NCI-H2196 (cell line): Measurements from ENCODE around the gene NT5C2.
"Not testable (repeated sequence)": the region's sequence is repeated elsewhere in the genome, so short reads cannot be mapped to it uniquely, and the experiment has no call there.

ENCODE experiments used
- DNase-seq: peaks from one replicate; lab custom pipeline; 2025; ENCODE audit not compliant: unreplicated experiment; lab: John Stamatoyannopoulos, UW

NT5C2 gene

GRCh38 chr10:103193107-103193819, at the start of gene NT5C2:
Gene NT5C2 (minus strand): TSS chr10:103193272. CDS start chr10:103174958, 18,314 bp downstream.
- DNase-seq: peak; percentile 54

DNA sequence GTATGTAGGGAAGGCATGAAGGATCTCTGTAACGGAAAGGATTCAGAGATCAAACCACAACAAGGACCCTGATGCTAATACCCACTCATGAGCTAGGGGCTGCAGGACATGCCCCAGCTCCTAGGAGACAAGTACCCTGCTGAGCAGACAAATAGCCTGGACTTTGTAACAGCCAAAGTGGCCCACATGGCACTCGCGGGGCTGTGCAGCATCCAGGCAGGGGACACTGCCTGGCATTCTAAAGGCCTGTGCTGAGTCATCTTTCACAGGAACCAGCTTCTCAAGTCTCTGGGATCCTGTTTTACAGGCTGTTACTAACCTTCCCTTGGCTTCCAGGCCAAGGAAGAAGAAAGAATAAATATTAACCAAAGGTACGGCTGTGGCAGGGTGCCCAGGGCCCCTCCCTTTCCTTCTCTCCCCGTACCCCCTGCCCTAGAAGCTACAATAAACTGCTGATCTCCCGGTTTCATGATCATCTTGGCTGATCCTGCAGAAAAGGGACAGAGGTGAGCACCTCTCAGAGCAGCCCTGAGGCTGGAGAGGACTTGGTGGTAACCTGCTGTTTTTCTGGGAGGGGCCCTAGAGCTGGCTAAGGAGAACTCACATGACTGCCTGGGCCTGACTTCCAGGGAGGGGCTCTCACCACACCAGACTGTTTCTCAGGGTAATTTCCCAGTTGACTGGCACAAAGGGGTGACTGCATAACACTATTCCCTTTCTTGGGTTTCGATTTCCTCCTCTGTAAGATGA, 48.4 kb upstream of the NT5C2 start:
- peak; percentile 50 for DNase-seq

GRCh38 chr10:103238506-103239252, 45.6 kb upstream of the NT5C2 start:
- no peak for DNase-seq

GRCh38 chr10:103235775-103236174, 42.7 kb upstream of the NT5C2 start:
- no peak for DNase-seq

DNA sequence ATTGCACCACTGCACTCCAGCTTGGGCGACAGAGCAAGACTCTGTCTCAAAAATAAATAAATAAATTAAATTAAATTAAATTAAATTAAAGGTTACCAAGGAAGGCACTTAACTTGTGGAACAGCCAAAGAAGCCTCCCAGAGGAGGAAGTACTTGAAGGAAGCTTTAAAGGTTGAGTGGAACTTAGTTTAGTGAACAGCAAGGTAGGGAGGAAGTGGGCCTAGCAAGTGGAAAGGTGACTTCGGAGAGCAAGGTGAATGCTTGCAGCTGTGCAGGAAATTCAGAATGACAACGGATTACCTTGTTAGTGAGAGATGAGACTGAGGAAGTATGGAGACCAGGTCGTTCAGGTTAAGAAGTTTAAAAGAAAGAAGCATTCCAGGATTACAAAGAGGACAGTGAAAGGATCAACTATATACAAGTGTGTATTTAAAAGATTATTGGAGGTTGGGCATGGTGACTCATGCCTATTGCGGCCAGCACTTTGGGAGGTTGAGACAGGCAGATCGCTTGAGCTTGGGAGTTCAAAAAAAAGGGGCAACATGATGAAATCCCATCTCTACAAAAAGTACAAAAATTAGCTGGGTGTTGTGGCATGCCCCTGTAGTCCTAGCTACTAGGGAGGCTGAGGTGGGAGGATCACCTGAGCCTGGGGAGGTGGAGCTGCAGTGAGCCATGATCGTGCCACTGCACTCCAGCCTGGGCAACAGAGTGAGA, 39.9 kb upstream of the NT5C2 start:
- DNase-seq: no peak

GRCh38 chr10:103232131-103232673, 39.1 kb upstream of the NT5C2 start:
- DNase-seq: no peak

GRCh38 chr10:103231047-103231551, 38.0 kb upstream of the NT5C2 start:
- DNase-seq: no peak

DNA sequence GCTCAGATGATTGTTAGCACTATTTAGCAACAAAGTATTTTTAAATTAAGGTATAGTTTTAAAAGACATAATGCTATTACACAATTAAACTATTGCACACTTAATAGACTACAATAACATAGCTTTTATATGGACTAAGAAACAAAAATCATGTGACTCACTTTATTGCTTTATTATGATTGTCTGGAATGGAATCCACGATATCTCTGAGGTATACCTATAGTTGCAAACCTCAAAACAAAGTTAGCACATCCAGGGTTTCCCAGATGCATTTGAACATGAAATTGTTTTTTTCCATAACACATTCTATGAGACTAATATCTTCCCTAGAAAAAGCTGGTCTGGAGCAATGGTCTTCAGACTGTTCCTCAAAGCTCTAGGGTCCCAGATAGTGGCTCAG, 34.3 kb upstream of the NT5C2 start:
- DNase-seq: no peak

DNA sequence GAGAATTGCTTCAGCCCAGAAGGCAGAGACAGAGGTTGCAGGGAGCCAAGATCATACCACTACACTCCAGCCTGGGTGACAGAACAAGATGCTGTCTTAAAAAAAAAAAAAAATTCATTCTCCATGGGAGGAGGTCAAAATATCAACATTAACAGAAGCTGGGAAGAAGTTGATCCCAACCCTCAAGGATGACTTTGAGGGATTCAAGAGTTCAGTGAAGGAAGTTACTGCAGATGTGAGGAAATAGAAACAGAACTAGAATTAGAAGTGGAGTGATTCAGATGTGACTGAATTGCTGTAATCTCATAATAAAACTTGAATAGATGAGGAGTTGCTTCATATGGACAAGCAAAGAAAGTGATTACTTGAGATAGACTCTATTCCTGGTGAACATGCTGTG, 32.9 kb upstream of the NT5C2 start:
- no peak for DNase-seq

DNA sequence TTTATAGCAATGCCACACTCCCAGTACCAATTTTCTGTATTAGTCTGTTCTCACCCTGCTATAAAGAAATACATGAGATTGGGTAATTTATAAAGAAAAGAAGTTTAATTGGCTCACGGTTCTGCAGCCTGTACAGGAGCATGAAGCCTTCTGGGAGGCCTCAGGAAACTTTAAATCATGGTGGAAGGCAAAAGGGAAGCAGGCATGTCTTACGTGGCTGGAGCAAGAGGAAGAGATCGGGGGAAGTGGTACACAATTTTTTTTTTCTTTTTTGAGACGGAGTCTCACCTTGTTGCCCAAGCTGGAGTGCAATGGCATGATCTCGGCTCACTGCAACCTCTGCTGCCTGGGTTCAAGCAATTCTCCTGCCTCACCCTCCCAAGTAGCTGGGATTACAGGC, 31.6 kb upstream of the NT5C2 start:
- DNase-seq: not testable (repeated sequence)

- no peak for DNase-seq
These were observed 31.1 kb upstream of the NT5C2 start for GRCh38 chr10:103224133-103224532.

GRCh38 chr10:103216362-103216761, 23.3 kb upstream of the NT5C2 start:
- DNase-seq: not testable (repeated sequence)

GRCh38 chr10:103215601-103216000, 22.5 kb upstream of the NT5C2 start:
- DNase-seq: no peak

- DNase-seq: not testable (repeated sequence)
These were observed 17.2 kb upstream of the NT5C2 start for GRCh38 chr10:103210262-103210661.

DNA sequence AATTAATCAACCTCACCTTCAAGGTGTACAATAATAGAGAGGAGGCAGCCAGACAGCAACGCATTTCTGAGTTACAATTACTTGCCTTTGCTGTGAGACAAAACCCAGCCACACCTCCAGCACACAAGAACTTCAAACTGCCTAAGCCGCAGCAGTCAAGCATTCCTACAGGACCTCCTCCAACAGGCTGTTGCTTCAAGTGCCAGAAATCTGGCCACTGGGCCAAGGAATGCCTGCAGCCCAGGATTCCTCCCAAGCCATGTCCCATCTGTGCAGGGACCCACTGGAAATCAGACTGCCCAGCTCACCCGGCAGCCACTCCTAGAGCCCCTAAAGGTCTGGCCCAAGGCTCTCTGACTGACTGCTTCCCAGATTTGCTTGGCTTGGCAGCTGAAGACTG, 14.6 kb upstream of the NT5C2 start:
- not testable (repeated sequence) for DNase-seq

DNA sequence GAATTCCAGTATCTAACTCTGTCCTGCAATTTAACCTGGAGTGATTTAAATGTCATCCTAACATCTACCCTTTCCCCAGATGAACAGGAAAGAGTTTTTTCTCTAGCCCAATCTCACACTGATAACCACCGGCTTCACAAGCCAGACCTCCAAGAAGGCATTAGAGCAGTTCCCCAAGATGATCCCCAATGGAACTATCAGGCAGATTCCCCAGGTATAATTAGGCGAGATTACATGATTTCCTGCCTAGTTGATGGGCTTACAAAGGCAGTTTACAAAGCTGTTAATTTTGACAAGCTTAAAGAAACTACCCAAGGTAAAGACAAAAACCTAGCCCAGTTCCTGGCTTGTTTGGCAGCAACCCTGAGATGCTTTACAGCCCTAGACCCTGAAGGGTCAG, 14.1 kb upstream of the NT5C2 start:
- DNase-seq: no peak

DNA sequence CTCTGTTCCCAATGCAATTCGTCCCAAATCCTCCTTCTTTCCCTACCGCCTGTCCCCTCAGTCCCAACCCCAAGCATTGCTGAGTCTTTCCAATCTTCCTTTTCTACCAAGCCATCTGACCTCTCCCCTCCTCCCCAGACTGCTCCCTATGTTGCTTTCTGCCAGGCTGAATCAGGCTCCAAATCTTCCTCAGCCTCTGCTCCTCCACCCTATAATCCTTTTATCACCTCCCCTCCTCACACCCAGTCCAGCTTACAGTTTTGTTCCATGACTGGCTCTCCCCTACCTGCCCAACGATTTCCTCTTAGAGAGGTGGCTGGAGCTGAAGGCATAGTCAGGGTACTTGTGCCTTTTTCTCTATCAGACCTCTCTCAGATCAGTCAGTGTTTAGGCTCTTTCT, 13.6 kb upstream of the NT5C2 start:
- not testable (repeated sequence) for DNase-seq

- DNase-seq: not testable (repeated sequence)
These were observed 12.3 kb upstream of the NT5C2 start for GRCh38 chr10:103205401-103205800.

DNA sequence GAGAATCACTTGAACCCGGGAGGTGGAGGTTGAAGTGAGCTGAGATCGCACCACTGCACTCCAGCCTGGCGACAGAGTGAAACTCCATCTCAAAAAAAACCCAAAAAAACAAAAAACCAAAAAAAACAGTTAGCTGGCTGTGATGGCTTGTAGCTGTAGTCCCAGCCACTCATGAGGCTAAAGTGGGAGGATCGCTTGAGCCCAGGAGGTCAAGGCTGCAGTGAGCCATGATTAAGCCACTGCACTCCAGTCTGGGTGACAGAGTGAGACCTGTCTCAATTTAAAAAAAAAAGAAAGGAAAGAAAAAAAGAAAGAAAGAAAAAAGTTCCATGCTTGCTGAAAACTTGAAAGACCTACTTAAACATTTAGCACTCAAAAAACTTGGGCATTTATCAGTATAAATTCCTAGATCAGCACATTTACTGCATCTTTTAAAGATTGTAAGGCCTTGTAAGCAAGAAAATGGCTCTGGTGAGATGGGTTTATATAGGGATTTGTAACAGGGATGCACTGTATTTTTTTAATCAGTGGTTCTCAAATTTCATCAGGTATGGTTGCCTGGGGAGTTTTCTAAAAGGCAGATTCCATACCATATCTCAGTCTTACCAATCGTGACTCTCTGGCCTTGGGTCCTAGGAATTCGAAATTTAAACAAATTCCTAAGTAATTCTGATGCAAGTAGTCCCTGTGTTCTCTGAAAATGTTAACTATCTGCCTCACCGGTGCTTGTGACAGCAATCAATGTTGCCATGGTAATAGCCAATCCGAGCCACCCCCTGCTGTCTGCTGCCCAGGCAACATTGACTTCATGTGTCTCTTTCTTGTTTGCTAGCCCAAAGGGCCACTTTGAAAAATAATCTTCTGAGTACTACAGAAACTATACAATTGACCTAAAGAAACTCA, 11.5 kb upstream of the NT5C2 start:
- no peak for DNase-seq

GRCh38 chr10:103203466-103203865, 10.4 kb upstream of the NT5C2 start:
- no peak for DNase-seq
